Measurements from ENCODE around the gene EIF4G1. TPM values are rescaled to one million over a fixed set of nuclear protein-coding genes. Genes with fewer than 3 reads are reported as not detected.

Gene EIF4G1
- total RNA-seq, 1 experiment from 2014 or later: 532 TPM

GRCh38 chr3:184350618-184351017, 36.2 kb downstream of the EIF4G1 start:
- H3K27me3 ChIP-seq (ENCODE audit: insufficient read depth, low read length): no peaks in the 10 kb centered on the region
- H3K56ac ChIP-seq (ENCODE audit: insufficient read length, low read depth, low read length): no peak overlapping the region
- H2BK15ac ChIP-seq (ENCODE audit: low read depth, low read length): no peak overlapping the region
- H3T11ph ChIP-seq (ENCODE audit: low read length): no peak overlapping the region
- H2AK5ac ChIP-seq (ENCODE audit: insufficient read length, low read length): no peak overlapping the region
- Mint-ChIP-seq H3K4me1 (peaks cover 11 to 20% of the 10 kb centered on the region in 2 experiments), H3K9me3 (no peaks in the 10 kb centered on the region; a peak in 1 of 5 replicates), H3K27ac (no peak overlapping the region; a peak in 1 of 7 replicates), H3K4me3 (no peak overlapping the region), H3K27me3 (ENCODE audit: low read depth) (no peaks in the 10 kb centered on the region), H3K36me3 (ENCODE audit: insufficient read depth in 1 of 3, low read depth in 3 of 3) (peaks cover 15 to 42% (median 39%) of the 10 kb centered on the region in 3 experiments; a peak in 6 of 7 replicates)
- H2BK5ac ChIP-seq (ENCODE audit: insufficient read length, low read length): no peak overlapping the region
- H3K79me2 ChIP-seq (ENCODE audit: insufficient read depth, low read length): no peaks in the 10 kb centered on the region
- H2AFZ ChIP-seq (ENCODE audit: low read length): no peak overlapping the region
- H3K9ac ChIP-seq (ENCODE audit: extremely low read depth, insufficient read length, low read length): no peak overlapping the region
- H3K27ac ChIP-seq (ENCODE audit: insufficient read length, low read depth, low read length): no peak overlapping the region
- no peaks in the 10 kb centered on the region for H3K9me3 ChIP-seq (ENCODE audit: control insufficient read depth, low read depth, low read length)
- H4K91ac ChIP-seq (ENCODE audit: insufficient read length, low read depth, low read length): no peak overlapping the region
- no peak overlapping the region for H3K23ac ChIP-seq (ENCODE audit: insufficient read length, low read depth, low read length)
- DNase-seq: no peak
- no peak overlapping the region for H2BK12ac ChIP-seq (ENCODE audit: insufficient read length, low read depth, low read length)
- no peak overlapping the region for H3K18ac ChIP-seq (ENCODE audit: insufficient read length, low read depth, low read length)
- TF ChIP-seq CTCF (conservative IDR thresholded peaks at IDR 0.05): no peak
- H3K4ac ChIP-seq (ENCODE audit: low read depth, low read length): no peak overlapping the region
- no peak overlapping the region for H4K8ac ChIP-seq (replicated peaks; ENCODE audit: insufficient read length, low read depth, low read length)
- H3K23me2 ChIP-seq (ENCODE audit: insufficient read length, low read depth, low read length, poor library complexity, severe bottlenecking): no peaks in the 10 kb centered on the region
- WGBS (ENCODE audit: extremely low coverage, insufficient read length, low lambda C conversion rate): no CpG with 5 or more reads among the region's 6 CpGs
- H3K4me2 ChIP-seq (ENCODE audit: insufficient read depth, insufficient read length, low read length): no peak overlapping the region
- H3K4me1 ChIP-seq (ENCODE audit: insufficient read depth, low read length): no peaks in the 10 kb centered on the region
- H2BK20ac ChIP-seq (ENCODE audit: low read depth, low read length, poor library complexity, severe bottlenecking): no peak overlapping the region
- H2BK120ac ChIP-seq (ENCODE audit: low read depth, low read length, poor library complexity, severe bottlenecking): no peak overlapping the region
- H3K79me1 ChIP-seq (ENCODE audit: insufficient read depth, low read depth, low read length, poor library complexity, severe bottlenecking): no peaks in the 10 kb centered on the region
- no peak overlapping the region for H4K5ac ChIP-seq (ENCODE audit: insufficient read length, low read depth, low read length)
- no peak overlapping the region for H3K14ac ChIP-seq (ENCODE audit: insufficient read depth, low read length)
- H4K20me1 ChIP-seq (ENCODE audit: control insufficient read depth, insufficient read depth, insufficient read length): no peaks in the 10 kb centered on the region
